T-helper 2 cell treated with Interferon-gamma antibody and Interleukin-4, amounts not matched to agents 5 μg/mL and 100 μg/mL, for 36 hours (primary cell): ENCODE results near the gene CDH3.

Source experiments
- DNase-seq: peaks from one replicate; pipeline ENCODE4 v3.0.0; 2021; ENCODE audit warnings: low spot score
- H3K27ac Mint-ChIP-seq: one replicate; pipeline ENCODE4 v1.8.0; 2021; ENCODE audit warnings: mild to moderate bottlenecking, mixed read lengths
- H3K27me3 Mint-ChIP-seq: one replicate; pipeline ENCODE4 v1.8.0; 2021; ENCODE audit warnings: low read depth, mixed read lengths
- H3K36me3 Mint-ChIP-seq: one replicate; pipeline ENCODE4 v1.8.0; 2021; ENCODE audit warnings: low read depth, mixed read lengths
- H3K4me1 Mint-ChIP-seq: one replicate; pipeline ENCODE4 v1.8.0; 2021; ENCODE audit warnings: low read depth, mixed read lengths
- H3K4me3 Mint-ChIP-seq: one replicate; pipeline ENCODE4 v1.8.0; 2022; ENCODE audit warnings: mild to moderate bottlenecking, moderate library complexity, mixed read lengths
- H3K9me3 Mint-ChIP-seq: one replicate; pipeline ENCODE4 v1.8.0; 2021; ENCODE audit warnings: mixed read lengths

Gene CDH3

GRCh38 chr16:68724797-68725196, 79.7 kb downstream of the CDH3 start:
- Mint-ChIP-seq H3K4me3 (no peak overlapping the region), H3K36me3 (no peaks in the 10 kb centered on the region), H3K27me3 (no peaks in the 10 kb centered on the region), H3K4me1 (peaks cover 7% of the 10 kb centered on the region), H3K27ac (no peak overlapping the region), H3K9me3 (no peaks in the 10 kb centered on the region)
- no peak for DNase-seq

- Mint-ChIP-seq H3K27me3 (peaks cover 12% of the 10 kb centered on the region), H3K27ac (no peak overlapping the region), H3K9me3 (no peaks in the 10 kb centered on the region), H3K36me3 (no peaks in the 10 kb centered on the region), H3K4me1 (peaks cover 5% of the 10 kb centered on the region), H3K4me3 (no peak overlapping the region)
- DNase-seq: no peak
These were observed 83.4 kb downstream of the CDH3 start for GRCh38 chr16:68728523-68728922.

- Mint-ChIP-seq H3K9me3 (no peaks in the 10 kb centered on the region), H3K36me3 (no peaks in the 10 kb centered on the region), H3K4me3 (no peak overlapping the region), H3K27me3 (peaks cover 29% of the 10 kb centered on the region), H3K27ac (no peak overlapping the region), H3K4me1 (peaks cover 5% of the 10 kb centered on the region)
- no peak for DNase-seq
These were observed 86.5 kb downstream of the CDH3 start for GRCh38 chr16:68731637-68732036.

GRCh38 chr16:68732042-68732680, 87.1 kb downstream of the CDH3 start:
- Mint-ChIP-seq H3K36me3 (no peaks in the 10 kb centered on the region), H3K4me3 (no peak overlapping the region), H3K4me1 (peaks cover 7% of the 10 kb centered on the region), H3K27ac (no peak overlapping the region), H3K27me3 (peaks cover 32% of the 10 kb centered on the region), H3K9me3 (no peaks in the 10 kb centered on the region)
- DNase-seq: no peak

- Mint-ChIP-seq H3K36me3 (no peaks in the 10 kb centered on the region), H3K4me3 (no peak overlapping the region), H3K9me3 (no peaks in the 10 kb centered on the region), H3K4me1 (peaks cover 7% of the 10 kb centered on the region), H3K27me3 (peaks cover 35% of the 10 kb centered on the region), H3K27ac (no peak overlapping the region)
- no peak for DNase-seq
These were observed 87.8 kb downstream of the CDH3 start for GRCh38 chr16:68732741-68733399.

- peaks cover 40% of the 10 kb centered on the region for H3K27me3 Mint-ChIP-seq
- peaks cover 6% of the 10 kb centered on the region for H3K4me1 Mint-ChIP-seq
- DNase-seq: no peak
- no peak overlapping the region for H3K27ac Mint-ChIP-seq
- H3K36me3 Mint-ChIP-seq: no peaks in the 10 kb centered on the region
- H3K4me3 Mint-ChIP-seq: no peak overlapping the region
- no peaks in the 10 kb centered on the region for H3K9me3 Mint-ChIP-seq
These were observed 88.5 kb downstream of the CDH3 start for GRCh38 chr16:68733570-68733969.

GRCh38 chr16:68734782-68735181, 89.7 kb downstream of the CDH3 start:
- Mint-ChIP-seq H3K9me3 (no peaks in the 10 kb centered on the region), H3K27ac (no peak overlapping the region), H3K4me1 (peaks cover 4% of the 10 kb centered on the region), H3K27me3 (peaks cover 41% of the 10 kb centered on the region), H3K36me3 (no peaks in the 10 kb centered on the region), H3K4me3 (no peak overlapping the region)
- DNase-seq: no peak

GRCh38 chr16:68736561-68736960, 91.5 kb downstream of the CDH3 start:
- H3K27me3 Mint-ChIP-seq: peaks cover 46% of the 10 kb centered on the region
- no peaks in the 10 kb centered on the region for H3K9me3 Mint-ChIP-seq
- peak overlapping the region; percentile 44 for H3K4me3 Mint-ChIP-seq
- H3K27ac Mint-ChIP-seq: no peak overlapping the region
- DNase-seq: no peak
- no peaks in the 10 kb centered on the region for H3K36me3 Mint-ChIP-seq
- peaks cover 8% of the 10 kb centered on the region for H3K4me1 Mint-ChIP-seq

GRCh38 chr16:68737046-68737729, 92.1 kb downstream of the CDH3 start, which contains the start of gene CDH1:
CDH1 (plus strand) TSS chr16:68737292; CDS start chr16:68737416, 124 bp downstream.
- Mint-ChIP-seq H3K36me3 (no peaks in the 10 kb centered on the region), H3K4me1 (peaks cover 6% of the 10 kb centered on the region), H3K27me3 (peaks cover 42% of the 10 kb centered on the region), H3K27ac (no peak within 1 kb of the TSS), H3K4me3 (peak within 1 kb of the TSS; percentile 44), H3K9me3 (no peaks in the 10 kb centered on the region)
- DNase-seq: no peak

- Mint-ChIP-seq H3K27ac (no peak overlapping the region), H3K4me3 (no peak overlapping the region), H3K36me3 (no peaks in the 10 kb centered on the region), H3K9me3 (no peaks in the 10 kb centered on the region), H3K27me3 (peaks cover 35% of the 10 kb centered on the region), H3K4me1 (peaks cover 6% of the 10 kb centered on the region)
- DNase-seq: no peak
These were observed 92.9 kb downstream of the CDH3 start for GRCh38 chr16:68737730-68738629.

- Mint-ChIP-seq H3K4me3 (no peak overlapping the region), H3K9me3 (no peaks in the 10 kb centered on the region), H3K4me1 (peaks cover 6% of the 10 kb centered on the region), H3K27me3 (peaks cover 39% of the 10 kb centered on the region), H3K36me3 (no peaks in the 10 kb centered on the region), H3K27ac (no peak overlapping the region)
- DNase-seq: no peak
These were observed 95.0 kb downstream of the CDH3 start for GRCh38 chr16:68739964-68740627.

- no peak overlapping the region for H3K4me3 Mint-ChIP-seq
- no peaks in the 10 kb centered on the region for H3K36me3 Mint-ChIP-seq
- no peaks in the 10 kb centered on the region for H3K9me3 Mint-ChIP-seq
- peaks cover 36% of the 10 kb centered on the region for H3K27me3 Mint-ChIP-seq
- no peak overlapping the region for H3K27ac Mint-ChIP-seq
- DNase-seq: no peak
- H3K4me1 Mint-ChIP-seq: peaks cover 6% of the 10 kb centered on the region
These were observed 95.7 kb downstream of the CDH3 start for GRCh38 chr16:68740628-68741346.

GRCh38 chr16:68743664-68744063, 98.6 kb downstream of the CDH3 start:
- Mint-ChIP-seq H3K9me3 (no peaks in the 10 kb centered on the region), H3K4me1 (peaks cover 4% of the 10 kb centered on the region), H3K27ac (no peak overlapping the region)

More at GRCh38 chr16:68743664-68744063, 98.6 kb downstream of the CDH3 start:
- peaks cover 22% of the 10 kb centered on the region for H3K27me3 Mint-ChIP-seq
- DNase-seq: no peak
- no peaks in the 10 kb centered on the region for H3K36me3 Mint-ChIP-seq
- H3K4me3 Mint-ChIP-seq: no peak overlapping the region
